Measurements from ENCODE around the gene TACSTD2. TPM values are rescaled to one million over a fixed set of nuclear protein-coding genes. Genes with fewer than 3 reads are reported as not detected.
"Not testable (repeated sequence)": the region's sequence is repeated elsewhere in the genome, so short reads cannot be mapped to it uniquely, and the experiment has no call there.

TACSTD2 gene
- total RNA-seq, 1 donor from 2014 or later = 124 TPM

DNA sequence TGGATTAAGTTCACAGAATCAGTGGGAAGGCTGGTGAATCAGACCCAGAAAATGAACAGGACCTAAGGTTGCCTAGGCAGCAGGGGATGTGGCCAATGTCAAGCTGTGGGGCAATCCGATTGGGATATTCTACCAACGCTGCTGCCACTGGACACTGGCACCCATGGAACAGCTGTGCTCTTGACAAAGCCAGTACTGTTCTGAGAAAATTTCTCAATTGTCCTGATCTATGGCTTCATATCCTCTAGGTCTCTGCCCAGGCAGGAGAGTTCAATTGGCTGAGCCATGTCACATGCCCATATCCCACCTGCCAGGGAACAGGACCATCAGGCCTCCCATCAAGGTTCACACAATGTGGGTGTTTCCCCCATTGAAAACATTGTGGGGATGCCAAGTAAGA lies 6.2 kb downstream of the TACSTD2 start:
- FAIRE-seq (no peak), DNase-seq (ENCODE audit: low read depth) (no peak)
- no peaks in the 10 kb centered on the region for H3K27me3 ChIP-seq (ENCODE audit: control insufficient read depth, insufficient read depth, low read length)
- H3K4me3 ChIP-seq (ENCODE audit: low read depth, low read length) = no peak overlapping the region
- H3K36me3 ChIP-seq (ENCODE audit: control insufficient read depth, insufficient read depth, low read length) = no peaks in the 10 kb centered on the region
- TF ChIP-seq, protein P1, sequence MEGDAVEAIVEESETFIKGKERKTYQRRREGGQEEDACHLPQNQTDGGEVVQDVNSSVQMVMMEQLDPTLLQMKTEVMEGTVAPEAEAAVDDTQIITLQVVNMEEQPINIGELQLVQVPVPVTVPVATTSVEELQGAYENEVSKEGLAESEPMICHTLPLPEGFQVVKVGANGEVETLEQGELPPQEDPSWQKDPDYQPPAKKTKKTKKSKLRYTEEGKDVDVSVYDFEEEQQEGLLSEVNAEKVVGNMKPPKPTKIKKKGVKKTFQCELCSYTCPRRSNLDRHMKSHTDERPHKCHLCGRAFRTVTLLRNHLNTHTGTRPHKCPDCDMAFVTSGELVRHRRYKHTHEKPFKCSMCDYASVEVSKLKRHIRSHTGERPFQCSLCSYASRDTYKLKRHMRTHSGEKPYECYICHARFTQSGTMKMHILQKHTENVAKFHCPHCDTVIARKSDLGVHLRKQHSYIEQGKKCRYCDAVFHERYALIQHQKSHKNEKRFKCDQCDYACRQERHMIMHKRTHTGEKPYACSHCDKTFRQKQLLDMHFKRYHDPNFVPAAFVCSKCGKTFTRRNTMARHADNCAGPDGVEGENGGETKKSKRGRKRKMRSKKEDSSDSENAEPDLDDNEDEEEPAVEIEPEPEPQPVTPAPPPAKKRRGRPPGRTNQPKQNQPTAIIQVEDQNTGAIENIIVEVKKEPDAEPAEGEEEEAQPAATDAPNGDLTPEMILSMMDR (IDR thresholded peaks at IDR 0.05; ENCODE audit: insufficient read depth, low read length, severe bottlenecking) = no peak

DNA sequence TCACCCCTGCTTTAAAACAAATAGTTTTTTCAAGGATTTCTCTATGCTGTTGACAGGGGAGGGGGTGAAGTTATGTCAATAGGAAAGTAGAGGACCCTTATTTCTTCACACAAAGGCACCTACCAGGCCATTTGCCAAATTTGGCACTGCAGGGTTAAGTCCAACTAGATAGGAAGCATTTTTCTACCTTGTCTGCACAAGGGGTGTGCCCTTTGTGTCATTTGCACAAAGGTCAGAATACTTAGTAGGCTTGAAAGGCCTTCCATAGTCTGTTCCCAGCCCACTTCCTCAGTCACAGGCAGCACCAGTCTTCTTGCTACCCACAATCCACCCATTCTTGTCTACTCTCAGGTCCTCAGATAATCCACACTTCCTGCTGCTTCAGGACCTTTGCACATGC lies 7.0 kb downstream of the TACSTD2 start:
- Histone ChIP-seq H3K27me3 (ENCODE audit: control insufficient read depth, insufficient read depth, low read length) (no peaks in the 10 kb centered on the region), H3K4me3 (ENCODE audit: low read depth, low read length) (no peak overlapping the region), H3K36me3 (ENCODE audit: control insufficient read depth, insufficient read depth, low read length) (no peaks in the 10 kb centered on the region)
- FAIRE-seq (no peak), DNase-seq (ENCODE audit: low read depth) (no peak)
- TF ChIP-seq, protein P1 (IDR thresholded peaks at IDR 0.05; ENCODE audit: insufficient read depth, low read length, severe bottlenecking) = no peak

DNA sequence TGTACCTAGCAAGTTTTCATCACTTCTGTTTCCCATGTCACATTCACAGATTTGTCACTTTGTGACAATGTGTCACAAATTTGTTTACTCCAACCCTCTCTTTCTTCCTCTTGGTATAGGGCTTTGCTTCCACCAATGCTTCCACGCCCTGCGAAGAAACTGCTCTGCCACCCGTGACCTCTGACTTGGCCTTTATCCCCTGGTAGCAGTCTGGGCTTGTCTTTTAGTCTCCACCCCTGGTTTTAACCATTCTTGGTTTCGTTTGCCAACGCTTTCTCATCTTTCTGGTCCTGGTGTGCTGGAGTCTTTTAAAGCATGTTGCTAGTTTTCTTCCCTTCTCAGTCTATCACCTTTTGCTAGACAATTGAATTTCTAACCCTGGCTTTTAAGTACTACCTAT lies 8.1 kb downstream of the TACSTD2 start:
- Histone ChIP-seq H3K4me3 (ENCODE audit: low read depth, low read length) (no peak overlapping the region), H3K36me3 (ENCODE audit: control insufficient read depth, insufficient read depth, low read length) (no peaks in the 10 kb centered on the region), H3K27me3 (ENCODE audit: control insufficient read depth, insufficient read depth, low read length) (no peaks in the 10 kb centered on the region)
- FAIRE-seq = no peak
- TF ChIP-seq, protein P1 (IDR thresholded peaks at IDR 0.05; ENCODE audit: insufficient read depth, low read length, severe bottlenecking) = no peak
- peak; percentile 58 for DNase-seq (ENCODE audit: low read depth)

DNA sequence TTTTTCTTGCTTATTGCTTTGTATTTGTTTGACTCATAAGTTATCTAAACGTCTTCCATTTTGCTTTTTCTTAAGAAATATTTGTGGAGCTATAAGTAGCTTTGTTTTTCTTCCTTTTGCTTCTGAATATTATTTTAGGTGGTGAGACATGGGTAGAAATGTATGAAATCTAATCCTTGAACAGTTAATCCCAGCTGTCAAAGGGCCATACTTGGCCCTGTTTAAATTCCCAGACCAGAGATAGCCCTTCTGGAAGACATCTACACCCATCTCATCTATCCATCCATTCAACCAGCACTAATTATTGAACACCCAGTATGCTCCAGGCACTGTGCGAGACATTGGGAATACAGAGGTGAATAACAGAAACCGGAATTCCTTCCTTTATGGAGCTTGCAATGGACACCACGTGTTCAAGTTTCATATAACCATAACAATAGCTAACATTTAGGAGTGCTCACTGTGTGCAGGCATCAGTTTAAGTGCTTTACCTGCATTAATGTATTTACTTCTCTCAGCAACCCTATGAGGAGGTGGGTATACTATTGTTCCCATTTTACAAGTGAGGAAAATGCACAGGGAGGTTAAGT lies 8.7 kb downstream of the TACSTD2 start:
- TF ChIP-seq, protein P1 (IDR thresholded peaks at IDR 0.05; ENCODE audit: insufficient read depth, low read length, severe bottlenecking) = no peak
- FAIRE-seq = no peak
- H3K27me3 ChIP-seq (ENCODE audit: control insufficient read depth, insufficient read depth, low read length) = no peaks in the 10 kb centered on the region
- no peaks in the 10 kb centered on the region for H3K36me3 ChIP-seq (ENCODE audit: control insufficient read depth, insufficient read depth, low read length)
- DNase-seq (ENCODE audit: low read depth) = no peak
- H3K4me3 ChIP-seq (ENCODE audit: low read depth, low read length) = no peak overlapping the region

DNA sequence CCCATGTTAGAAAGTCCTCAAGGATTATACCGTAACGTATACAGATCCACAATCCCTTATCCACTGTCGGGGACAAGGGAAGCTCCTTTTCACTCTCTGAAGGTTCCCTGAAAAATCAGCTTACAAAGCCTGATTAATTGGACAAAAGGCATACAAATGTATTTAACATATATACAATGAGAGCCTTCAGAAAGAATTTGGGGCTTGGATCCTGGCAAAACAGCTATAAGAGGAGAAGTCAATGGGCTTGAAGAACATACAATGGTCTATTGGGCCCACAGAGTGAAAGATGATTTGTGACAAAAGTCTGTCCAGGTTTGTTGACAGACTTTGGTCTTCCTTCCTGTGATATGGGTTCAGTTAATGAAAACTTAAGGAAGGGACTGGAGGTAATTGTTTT lies 10.7 kb downstream of the TACSTD2 start:
- FAIRE-seq = no peak

DNA sequence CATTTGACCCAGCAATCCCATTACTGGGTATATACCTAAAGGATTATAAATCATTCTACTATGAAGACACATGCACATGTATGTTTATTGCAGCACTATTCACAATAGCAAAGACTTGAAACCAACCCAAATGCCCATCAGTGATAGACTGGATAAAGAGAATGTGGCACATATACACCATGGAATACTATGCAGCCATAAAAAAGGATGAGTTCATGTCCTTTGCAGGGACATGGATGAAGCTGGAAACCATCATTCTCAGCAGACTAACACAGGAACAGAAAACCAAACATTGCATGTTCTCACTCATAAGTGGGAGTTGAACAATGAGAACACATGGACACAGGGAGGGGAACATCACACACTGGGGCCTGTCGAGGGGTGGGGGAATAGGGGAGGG lies 13.3 kb downstream of the TACSTD2 start:
- not testable (repeated sequence) for H3K4me3 ChIP-seq (ENCODE audit: low read depth, low read length); H3K36me3 ChIP-seq (ENCODE audit: control insufficient read depth, insufficient read depth, low read length); H3K27me3 ChIP-seq (ENCODE audit: control insufficient read depth, insufficient read depth, low read length); FAIRE-seq; DNase-seq (ENCODE audit: low read depth)

More for the DNA sequence above, 10.7 kb downstream of the TACSTD2 start:
- no peaks in the 10 kb centered on the region for H3K36me3 ChIP-seq (ENCODE audit: control insufficient read depth, insufficient read depth, low read length)
- H3K27me3 ChIP-seq (ENCODE audit: control insufficient read depth, insufficient read depth, low read length) = no peaks in the 10 kb centered on the region
- no peak for DNase-seq (ENCODE audit: low read depth)
- H3K4me3 ChIP-seq (ENCODE audit: low read depth, low read length) = no peak overlapping the region
- TF ChIP-seq, protein P1 (IDR thresholded peaks at IDR 0.05; ENCODE audit: insufficient read depth, low read length, severe bottlenecking) = no peak

Data from bronchial epithelial cell (primary cell).